Hematopoietic multipotent progenitor cell treated with erythropoietin and hydrocortisone succinate and interleukin-3 and kit ligand, for 15 days (in vitro differentiated cells): ENCODE results near the gene TMTC2.

Source experiments
- DNase-seq: peaks from one replicate; pipeline ENCODE4 v3.0.0-alpha.2; 2015; ENCODE audit warnings: low spot score

TMTC2 gene

DNA sequence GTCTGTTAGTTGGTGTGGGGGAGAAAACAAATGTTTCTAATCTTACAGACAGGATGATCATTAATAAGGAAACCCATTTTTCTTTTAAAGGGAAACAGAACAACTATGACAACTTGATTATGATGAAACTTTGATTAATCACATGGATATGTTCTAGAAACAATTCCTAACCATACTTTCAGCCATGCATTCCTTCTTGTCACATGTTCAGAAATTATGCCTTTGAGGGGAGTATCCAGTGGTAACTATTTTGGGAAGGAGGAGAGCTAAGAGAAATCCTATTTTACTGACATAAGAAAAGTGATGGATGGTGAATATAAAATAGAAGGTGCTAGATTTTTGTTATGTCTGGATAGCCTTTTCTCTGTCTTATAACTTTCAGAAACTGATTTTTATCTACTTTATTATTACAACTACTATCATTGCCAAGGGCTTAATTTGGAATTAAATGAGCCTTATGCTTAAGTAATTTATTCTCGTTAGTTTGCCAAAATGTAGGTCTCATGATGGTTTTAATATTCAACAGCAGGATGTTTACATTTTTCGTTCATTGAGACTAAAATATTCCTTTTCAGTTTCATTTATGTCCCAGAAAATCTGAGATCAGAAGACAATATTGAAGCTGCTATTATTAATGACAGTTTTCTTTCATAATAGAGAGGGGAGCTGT, 200.1 kb downstream of the TMTC2 start:
- DNase-seq = no peak

DNA sequence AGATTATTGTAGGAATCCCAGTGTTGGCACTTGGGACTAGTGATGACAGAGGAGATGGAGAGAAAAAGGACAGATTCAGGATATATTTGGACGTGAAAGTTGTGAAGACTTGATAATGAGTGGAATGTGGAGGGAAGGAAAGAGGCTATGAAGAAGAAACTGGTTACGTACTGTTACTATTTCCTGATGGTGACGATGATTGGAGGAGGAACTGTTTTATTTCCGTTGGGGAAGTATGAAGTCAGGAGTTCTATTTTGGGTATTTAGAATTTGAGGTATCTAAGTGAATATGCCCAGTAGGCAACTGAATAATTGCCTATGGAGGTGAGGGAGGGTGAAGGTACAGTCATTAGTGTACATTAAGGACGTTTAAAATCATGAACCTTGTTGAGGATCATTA, 207.2 kb downstream of the TMTC2 start:
- no peak for DNase-seq

DNA sequence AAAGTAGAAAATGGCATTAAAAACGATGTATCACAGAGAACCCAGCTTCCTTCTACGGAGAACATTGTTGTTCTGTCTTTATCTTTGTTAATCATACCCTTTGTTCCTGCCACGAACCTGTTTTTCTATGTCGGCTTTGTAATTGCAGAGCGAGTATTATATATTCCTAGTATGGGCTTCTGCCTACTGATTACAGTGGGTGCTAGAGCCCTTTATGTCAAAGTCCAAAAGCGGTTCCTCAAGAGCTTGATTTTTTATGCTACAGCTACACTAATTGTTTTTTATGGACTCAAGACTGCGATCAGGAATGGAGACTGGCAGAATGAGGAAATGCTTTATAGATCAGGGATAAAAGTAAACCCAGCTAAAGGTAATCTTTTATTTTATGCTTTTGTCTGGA, 209.6 kb downstream of the TMTC2 start:
- no peak for DNase-seq

DNA sequence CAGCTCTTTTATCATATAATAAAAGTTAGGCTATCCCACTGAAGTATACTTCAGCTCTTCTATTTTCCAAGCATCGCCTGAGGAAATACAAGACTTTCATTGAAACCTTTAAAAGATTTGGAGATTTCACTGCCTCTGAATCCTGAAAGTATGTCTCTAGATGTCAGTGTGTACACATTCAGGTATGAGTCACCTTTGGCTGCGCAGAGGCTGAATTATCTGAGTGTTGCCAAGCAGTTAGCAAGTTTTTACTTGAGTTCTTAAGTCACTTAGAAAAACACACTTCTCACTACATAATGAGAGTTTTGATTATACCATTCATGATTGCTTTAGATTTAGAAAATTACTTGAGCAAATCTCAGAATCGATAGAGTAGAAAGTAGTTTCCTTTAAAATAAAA, 210.3 kb downstream of the TMTC2 start:
- DNase-seq = no peak

DNA sequence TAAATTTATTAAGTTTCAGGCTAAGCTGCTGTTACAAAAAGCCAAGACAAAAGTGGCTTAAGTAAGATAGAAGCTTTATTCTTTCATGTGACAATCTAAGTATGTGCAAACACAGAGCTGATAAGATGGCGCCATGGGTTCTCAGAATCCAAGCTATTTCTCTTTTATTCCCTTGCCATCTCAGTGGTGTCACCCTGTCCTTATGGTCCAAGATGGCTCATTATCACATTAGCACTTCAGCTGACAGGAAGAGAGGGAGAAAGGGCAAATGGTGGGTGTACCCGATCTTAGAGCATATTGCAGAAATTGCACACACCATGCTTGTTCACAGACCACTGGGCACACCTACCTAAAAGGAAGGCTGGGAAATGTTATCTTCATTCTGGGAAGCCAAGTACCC, 211.7 kb downstream of the TMTC2 start:
- no peak for DNase-seq

DNA sequence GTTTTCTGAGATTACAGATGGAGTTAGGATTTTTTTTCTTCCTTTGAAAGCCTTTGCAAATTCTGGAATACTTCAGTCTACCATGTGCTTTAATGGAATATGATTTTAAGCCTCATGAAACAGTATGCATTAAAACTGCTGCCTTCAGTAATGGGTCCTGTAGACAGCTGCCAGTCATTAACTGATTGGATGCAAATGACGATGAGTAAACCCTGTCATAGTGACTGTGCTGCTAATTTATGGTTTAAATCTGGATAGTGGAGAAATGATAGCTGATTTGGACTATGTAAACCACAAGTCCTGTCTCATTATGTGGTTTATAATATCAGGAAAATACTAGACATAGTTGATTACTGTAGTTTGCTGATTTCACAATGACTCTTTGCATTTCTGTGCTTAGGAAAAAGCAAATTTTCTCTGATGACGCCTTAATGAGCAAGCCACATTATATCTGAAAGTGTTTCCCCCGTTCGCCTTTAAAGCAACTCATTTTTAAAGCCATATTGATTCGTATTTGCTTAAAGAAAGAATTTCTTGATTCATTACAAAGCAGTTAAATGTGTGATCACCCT, 217.6 kb downstream of the TMTC2 start:
- no peak for DNase-seq

DNA sequence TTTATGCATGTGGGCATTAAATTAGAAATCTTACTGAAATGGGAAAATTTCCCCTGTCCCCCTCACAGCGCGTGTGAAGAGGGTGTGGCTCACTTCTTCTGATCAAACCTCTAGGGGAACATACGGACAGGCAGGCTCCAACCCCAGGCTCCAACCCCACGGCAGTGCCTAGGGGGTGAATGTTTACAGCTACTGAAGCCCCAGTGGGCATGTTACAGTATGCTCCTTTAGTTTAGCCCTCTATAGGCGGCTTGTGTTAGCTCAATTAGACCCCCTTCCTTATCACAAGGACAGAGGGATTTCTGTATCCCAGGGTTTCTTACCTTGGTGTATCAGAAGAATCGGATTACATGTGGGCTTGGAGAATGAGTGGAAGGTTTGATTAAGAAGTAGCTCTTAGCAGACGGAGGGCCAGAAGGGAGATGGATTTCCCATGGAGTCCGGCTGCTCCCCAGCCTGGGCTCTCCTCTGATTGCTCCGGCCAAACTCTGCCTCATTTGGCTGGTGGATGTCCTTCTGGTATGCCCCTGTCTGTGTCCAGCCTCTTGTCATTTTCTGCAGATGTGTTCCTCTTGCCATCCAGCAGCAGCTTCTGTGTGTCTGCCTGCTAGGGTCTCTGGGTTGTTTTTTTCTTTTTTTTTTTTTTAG, 223.7 kb downstream of the TMTC2 start:
- DNase-seq = no peak

DNA sequence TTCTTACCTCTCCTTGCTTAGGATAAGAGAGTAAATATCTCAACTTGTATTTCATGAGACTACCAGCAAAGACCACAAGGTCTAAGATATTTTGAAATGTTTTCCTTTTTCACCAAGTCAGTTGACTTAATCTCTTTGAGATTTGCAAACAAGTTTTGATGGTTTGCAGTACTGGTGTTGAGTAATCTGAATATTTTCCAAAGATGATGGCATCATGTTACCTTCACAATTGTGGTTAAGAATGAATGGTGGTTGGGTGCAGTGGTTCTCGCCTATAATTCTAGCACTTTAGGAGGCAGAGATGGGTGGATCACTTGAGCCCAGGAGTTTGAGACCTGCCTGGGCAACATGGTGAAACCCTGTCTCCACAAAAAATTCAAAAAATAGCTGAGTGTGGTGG, 225.7 kb downstream of the TMTC2 start:
- DNase-seq = no peak

DNA sequence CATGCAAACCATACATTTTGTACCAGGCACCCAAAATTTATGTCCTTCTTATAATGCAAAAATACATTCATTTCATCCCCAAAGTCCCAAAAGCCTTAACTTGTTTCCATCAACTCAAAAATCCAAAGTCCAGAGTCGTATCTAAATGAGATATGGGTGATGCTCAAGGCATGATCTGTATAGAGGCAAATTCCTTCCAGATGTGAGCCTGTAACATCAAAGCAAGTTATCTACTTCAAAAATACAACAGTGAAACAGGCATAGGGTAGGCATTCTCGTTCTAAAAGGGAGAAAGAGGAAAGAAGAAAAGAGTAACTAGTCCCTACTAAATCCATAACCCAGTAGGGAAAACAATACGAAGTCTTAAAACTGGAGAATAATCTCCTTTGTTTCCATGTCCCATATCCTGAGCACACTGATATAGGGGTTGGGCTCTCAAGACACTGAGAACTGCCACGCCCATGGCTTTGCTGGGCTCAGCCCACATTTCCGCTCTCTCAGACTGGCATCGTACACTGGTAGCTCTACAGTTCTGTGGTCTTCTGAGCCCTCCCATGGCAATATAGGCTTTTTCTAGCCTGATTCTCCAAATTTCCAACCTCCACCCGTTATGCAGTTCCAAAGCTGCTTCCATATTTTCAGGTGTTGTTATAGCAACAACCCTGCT, 232.8 kb downstream of the TMTC2 start:
- no peak for DNase-seq

DNA sequence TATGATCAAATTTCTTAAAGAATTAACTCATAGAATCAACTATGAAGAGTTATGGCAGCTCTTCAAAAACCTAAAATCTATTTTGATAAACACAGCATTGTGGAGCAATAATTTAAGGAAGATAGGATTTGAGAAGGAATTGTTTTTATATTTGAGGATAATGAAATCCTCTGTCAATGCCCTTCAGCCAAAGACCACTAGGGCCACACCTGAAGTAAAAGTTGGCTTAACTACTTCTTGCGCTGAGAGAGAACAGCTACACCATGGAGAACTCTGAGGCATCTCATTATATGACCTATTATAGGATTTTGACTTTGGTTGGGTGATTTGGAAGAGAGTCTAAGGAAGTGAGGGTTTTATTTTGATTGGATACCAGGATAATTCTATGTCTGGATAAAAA, 237.2 kb downstream of the TMTC2 start:
- DNase-seq = no peak

DNA sequence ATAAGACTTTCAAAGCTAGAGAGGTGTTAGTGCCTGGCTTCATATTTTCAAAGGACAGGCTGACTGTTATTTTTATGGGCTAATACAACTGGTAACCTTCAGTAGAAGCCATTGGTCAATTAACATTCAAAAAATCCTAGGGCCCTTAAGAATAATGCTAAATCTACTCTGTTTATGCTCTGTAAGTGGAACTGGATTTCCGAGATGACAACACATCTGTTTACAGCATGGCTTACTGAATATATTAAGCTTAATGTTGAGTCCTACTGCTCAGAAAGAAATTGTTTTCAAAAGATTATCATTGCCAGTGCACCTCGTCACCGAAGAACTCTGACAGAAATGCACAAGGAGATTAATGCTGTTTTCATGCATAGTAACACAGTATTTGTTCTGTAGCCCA, 239.9 kb downstream of the TMTC2 start:
- no peak for DNase-seq

DNA sequence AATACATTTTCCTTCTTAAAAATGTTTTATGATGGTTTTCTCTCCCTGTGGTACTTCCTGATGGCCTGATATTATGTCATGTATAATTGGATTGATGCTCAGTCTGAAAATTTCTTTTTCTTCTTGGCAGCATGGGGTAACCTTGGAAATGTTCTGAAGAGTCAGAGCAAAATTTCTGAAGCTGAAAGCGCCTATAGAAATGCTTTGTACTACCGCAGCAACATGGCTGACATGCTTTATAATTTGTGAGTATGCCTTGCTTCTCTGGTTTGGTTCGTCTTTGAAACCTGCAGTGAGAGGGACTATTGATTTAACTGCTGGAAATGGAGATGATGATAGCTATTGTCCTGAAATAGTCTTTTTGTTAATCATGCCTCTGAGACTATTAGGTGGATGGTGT, 243.6 kb downstream of the TMTC2 start:
- DNase-seq = no peak

DNA sequence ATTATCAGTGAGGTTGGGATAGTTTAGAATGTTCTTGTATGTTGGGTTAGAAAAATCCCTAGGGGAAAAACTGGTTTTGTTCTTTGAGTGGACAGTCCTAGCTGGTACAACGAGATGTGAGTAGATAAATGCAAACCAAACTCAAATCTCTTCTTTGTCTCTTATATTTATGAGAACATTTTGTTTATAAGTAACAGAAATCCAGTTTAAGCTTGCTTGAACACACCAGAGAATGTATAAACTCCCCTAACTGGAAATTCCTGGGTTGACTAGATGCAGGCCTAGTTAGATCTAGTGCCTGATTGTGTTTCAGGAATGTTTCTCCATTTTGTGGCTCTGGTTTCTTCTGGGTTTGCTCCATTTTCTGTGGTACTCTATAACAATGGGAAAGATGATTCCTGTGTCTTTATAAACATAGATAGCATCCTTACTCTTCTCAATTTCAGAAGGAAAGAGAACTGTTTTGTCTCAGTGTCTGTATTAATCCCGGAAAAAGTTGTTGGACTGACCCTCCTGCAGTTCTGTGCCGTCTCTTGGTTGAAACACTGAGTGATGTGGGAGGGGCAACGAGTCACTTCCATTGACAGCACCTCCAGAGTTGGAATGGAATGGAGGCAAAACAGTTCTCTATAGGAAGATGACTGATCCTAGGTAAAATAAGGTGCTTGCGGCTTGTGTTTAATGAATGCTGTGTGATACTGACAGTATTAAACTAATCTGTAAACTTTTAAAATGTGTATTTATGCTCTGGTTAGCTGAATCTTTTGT, 244.8 kb downstream of the TMTC2 start:
- DNase-seq = no peak

DNA sequence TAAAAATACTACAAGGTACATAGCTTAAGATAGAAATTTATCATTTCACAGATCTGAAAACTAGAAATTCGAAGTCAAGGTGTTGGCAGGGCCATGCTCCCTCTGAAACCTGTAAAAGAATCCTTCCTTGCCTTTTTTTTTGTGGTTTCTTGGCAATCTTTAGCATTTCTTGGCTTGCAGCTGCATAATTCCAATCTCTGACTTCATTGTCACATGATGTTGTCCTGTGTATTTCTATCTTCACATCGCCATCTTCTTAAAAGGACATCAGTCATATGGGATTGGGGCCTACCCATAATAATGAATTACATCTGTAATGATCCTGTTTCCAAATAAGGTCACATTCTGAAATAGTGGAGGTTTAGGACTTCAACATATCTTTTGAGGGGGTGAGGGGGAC, 250.4 kb downstream of the TMTC2 start:
- DNase-seq = no peak

DNA sequence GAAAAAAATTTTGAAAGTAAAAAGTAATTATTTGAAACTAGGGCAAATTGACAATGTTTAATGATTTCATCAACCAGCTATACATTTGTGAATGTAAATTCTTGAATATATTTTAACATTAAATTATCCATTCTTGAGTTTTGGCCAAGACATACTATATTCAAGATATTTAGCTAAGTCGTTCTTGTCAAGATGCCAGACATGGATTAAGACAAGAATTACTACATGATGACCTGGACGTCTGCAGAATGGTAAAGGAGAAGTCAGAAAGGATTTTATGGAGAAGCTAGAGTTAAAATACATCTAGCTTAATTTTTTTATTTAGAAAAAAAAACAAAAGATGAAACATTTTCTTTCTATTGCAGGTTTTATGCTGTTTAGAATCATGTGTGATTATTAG, 255.8 kb downstream of the TMTC2 start:
- DNase-seq = no peak

DNA sequence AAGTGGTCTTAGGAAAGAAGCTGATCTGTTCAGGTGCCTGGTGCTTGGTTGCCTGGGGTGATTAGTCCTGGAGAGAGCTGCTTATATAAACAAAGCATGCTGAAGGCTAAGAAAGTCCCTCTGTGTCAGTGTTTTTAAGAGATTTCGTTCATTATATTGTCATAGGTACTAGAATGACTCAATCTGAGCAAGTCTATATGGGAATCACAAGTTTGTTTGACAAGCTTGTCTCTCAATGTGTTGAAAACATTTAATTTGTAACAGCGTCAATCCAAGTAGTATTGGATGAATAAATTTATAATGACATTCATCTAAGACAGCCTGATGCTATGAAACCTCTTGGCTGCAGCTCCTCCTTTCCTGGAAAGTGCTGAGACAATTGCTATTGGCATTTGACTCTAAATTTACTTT, 256.3 kb downstream of the TMTC2 start:
- no peak for DNase-seq

DNA sequence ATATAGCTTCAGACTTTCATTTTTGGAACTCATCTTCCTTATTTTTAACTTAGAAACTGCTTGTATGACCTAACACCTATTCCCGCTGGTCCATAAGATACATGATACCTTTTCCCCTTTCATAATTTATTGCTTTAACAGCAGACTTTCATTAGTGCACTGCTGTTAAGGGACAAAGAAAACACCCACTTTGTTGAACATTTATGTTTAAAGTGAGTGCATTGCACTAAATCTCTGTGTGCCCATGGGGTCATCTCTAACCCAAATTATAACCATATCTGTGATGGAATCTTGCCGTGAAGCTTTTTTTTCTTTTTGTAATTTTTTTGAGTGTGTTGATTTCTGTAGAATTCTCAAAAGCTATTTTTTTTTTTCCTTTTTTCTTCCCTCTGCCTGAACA, 261.8 kb downstream of the TMTC2 start:
- no peak for DNase-seq

DNA sequence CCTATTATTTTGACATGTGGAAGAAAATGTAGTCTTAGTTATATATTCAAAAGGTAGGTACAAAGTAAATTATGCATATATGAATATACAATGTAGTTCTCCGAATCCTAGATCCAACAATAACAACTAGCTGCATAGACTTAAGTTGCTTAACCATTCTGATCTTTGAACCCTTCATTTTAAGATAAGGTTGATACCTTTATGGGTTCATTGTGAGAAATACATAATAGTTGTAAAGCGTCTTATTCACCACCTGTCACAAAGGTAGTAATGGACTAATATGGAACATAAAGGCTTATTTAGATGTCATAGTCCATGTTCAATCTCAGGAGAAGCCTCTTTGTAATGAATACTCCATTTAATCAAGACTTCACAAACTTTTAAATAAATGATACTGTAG, 263.6 kb downstream of the TMTC2 start:
- DNase-seq = no peak

DNA sequence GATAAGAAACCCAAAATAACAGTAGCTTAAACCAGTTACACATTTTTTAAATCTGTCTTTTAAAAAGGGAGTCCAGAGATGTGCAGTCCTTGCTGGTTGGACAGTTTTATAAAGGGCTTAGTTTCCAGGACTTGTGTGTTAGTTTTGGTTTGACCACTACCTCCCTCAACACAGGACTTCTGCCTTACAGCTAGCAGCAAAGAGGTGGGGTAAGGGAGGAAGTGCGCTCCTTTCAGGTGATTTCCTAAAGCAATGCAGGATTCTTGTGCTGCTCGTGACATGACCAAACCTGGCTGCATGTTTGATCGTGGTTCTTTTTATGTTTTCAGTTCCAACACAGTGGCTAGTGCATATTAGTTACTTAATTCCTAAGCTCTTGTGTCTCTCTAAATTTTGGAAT, 266.2 kb downstream of the TMTC2 start:
- DNase-seq = no peak

DNA sequence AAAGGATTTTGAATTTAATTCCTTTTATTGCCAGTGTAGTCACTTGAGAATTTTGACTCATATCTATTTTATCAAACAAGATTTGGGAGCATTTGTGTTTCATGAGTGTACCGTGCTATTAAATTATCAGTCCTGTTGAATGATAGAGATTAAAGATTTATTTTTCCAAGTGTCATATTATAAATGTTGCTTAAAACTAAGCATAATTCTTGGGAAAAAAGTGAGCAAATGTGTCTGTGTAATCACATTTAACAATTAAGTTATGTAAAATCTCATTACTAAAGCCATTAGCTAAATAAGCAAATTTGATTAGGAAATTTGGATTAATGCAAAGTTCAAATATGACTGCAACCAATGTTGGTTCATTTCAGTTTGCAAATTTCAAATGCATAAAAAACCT, 266.7 kb downstream of the TMTC2 start:
- no peak for DNase-seq

DNA sequence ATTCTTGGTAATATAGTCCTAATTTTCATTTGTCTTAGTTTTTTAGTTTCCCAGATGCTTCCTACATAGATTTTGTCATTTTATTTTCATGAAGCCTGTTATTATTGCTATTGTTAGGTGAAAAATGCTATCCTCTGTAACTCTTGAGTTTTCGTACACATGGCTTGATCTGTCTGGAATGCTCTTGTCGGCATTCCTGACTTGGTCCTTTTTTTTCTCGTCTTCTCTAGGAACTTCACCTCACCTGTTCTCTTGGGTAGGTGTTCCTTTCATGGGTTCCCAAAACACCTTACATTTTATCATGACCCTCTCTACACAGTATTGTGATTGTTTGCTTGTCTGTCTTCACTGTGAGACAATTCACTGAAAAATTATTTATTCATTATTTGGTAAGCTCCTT, 267.4 kb downstream of the TMTC2 start:
- no peak for DNase-seq

DNA sequence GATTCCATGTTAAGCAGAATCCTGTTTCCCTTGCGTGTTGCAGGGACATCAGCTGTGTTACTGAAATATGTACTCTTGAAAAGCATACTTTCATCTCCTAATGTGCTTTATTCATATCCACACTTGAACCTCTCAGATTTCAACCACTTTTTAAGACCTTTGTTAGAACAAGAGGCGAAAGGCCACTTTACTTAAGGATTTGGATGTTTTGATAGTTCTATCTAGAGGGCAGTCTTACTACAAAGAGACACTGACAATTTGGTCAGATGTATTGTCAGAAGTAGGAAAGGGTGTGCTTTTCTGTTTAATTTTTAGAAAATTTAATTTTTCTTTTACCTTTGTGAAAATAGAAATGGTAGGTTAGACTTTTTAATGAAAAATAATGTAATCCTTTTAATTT, 267.9 kb downstream of the TMTC2 start:
- no peak for DNase-seq

DNA sequence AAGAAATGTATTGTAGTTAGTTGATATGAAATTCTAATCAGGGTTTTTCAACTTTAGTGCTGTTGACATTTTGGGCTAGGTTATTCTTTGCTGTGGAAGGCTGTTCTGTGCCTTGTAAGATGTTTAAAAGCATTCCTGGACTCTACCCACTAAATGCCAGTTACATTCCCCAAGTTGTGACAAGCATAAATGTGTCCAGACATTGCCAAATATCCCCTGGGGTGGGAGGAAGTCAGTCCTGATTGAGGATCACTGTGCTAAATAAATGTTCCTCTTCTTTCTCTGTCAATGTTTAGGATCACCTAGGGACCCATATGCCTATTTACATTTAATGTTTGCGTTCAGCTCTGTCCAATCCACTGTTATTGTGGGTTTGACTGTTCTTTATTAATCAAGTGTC, 268.3 kb downstream of the TMTC2 start:
- DNase-seq = no peak
